Measurements from ENCODE around the gene DDX27. TPM values are rescaled to one million over a fixed set of nuclear protein-coding genes. Genes with fewer than 3 reads are reported as not detected.
A peak's percentile ranks its signal among the peaks of the same experiment; 100 is the strongest.

The DDX27 gene
- total and polyA plus RNA-seq, 9 of the 15 experiments (the other 6 are each of a cell fraction or from before 2014, with no cell fraction given), result 17.9 to 79.3 (median 57.0) TPM

DNA sequence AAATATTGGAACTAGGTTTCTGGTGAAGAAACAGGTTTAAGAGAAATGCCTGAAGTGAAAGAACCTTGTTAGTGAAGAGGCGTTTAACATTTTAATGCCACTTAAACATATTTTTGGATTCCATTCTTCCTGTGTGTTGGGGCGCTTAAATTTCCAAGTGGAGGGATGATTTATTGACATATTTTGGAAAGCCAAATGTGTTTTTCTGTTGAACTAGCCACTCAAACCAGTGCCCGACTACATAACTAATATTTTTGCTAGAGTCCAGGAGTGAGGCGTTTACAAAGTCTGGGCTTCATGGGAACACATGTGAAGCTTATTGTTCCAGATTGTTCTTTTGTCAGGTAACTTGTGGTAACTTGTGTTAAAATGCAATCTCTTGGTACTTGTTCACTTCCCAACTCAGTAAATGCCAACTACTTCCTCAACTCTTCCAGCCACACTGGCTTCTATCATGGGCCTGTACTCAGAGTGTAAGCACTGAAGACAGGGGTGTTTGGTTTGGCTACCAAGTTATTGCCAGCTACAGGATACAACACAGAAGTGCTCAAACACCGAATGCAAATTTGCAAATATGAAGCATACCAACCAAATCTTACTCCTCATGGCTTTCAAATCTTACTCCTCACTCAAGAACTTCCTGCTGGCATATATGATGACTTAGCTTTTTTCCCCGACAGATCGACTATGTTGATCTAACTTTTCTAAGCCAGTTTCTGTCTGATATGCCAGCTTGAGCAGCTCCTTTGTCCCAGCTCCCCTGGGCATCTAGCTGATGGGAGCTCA is 60.7 kb downstream of the DDX27 start (continued):
- TF ChIP-seq NFE2 (IDR thresholded peaks at IDR 0.05; ENCODE audit: low read depth), result peak; percentile 61; the same call in 1 of the 2 replicates
- peak; percentile 30; the same call in 1 of the 2 replicates for TF ChIP-seq ELF1 (tag; IDR thresholded peaks at IDR 0.05)
- TF ChIP-seq TCF15 (CRISPR knock-in tag; IDR thresholded peaks at IDR 0.05), result no peak
- peak; percentile 34; the same call in 1 of the 2 replicates for TF ChIP-seq MXI1 (IDR thresholded peaks at IDR 0.05; ENCODE audit: low read depth, low read length)
- TF ChIP-seq HNRNPUL1 (IDR thresholded peaks at IDR 0.05; ENCODE audit: low read length), result peak; percentile 70; the same call in 1 of the 2 replicates
- no peak for TF ChIP-seq NR2F6 (CRISPR knock-in tag; IDR thresholded peaks at IDR 0.05)
- TF ChIP-seq RBFOX2 (IDR thresholded peaks at IDR 0.05; ENCODE audit: low read depth, low read length), result peak; percentile 73
- peak; percentile 89 for TF ChIP-seq MAFK (IDR thresholded peaks at IDR 0.05; ENCODE audit: low read length)
- TF ChIP-seq POLR2AphosphoS2 (IDR thresholded peaks at IDR 0.05; ENCODE audit: low read length), result 0 out of 2 replicates have a peak, but pooled peaks have one; percentile 42
- no peak for TF ChIP-seq U2AF2 (optimal IDR thresholded peaks at IDR 0.05; ENCODE audit: low read depth, low read length)
- TF ChIP-seq, protein P1, sequence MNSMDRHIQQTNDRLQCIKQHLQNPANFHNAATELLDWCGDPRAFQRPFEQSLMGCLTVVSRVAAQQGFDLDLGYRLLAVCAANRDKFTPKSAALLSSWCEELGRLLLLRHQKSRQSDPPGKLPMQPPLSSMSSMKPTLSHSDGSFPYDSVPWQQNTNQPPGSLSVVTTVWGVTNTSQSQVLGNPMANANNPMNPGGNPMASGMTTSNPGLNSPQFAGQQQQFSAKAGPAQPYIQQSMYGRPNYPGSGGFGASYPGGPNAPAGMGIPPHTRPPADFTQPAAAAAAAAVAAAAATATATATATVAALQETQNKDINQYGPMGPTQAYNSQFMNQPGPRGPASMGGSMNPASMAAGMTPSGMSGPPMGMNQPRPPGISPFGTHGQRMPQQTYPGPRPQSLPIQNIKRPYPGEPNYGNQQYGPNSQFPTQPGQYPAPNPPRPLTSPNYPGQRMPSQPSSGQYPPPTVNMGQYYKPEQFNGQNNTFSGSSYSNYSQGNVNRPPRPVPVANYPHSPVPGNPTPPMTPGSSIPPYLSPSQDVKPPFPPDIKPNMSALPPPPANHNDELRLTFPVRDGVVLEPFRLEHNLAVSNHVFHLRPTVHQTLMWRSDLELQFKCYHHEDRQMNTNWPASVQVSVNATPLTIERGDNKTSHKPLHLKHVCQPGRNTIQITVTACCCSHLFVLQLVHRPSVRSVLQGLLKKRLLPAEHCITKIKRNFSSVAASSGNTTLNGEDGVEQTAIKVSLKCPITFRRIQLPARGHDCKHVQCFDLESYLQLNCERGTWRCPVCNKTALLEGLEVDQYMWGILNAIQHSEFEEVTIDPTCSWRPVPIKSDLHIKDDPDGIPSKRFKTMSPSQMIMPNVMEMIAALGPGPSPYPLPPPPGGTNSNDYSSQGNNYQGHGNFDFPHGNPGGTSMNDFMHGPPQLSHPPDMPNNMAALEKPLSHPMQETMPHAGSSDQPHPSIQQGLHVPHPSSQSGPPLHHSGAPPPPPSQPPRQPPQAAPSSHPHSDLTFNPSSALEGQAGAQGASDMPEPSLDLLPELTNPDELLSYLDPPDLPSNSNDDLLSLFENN (IDR thresholded peaks at IDR 0.05; ENCODE audit: low read depth in 2 of 2, low read length in 2 of 2), result no peak
- peak; percentile 93 for TF ChIP-seq MAFF (IDR thresholded peaks at IDR 0.05; ENCODE audit: low read length)
- 0 out of 2 replicates have a peak, but pooled peaks have one; percentile 33 for TF ChIP-seq SMARCA4 (IDR thresholded peaks at IDR 0.05)
- peak; percentile 94 for TF ChIP-seq HNRNPL (IDR thresholded peaks at IDR 0.05; ENCODE audit: low read depth, low read length)
- TF ChIP-seq ARID1B (IDR thresholded peaks at IDR 0.05), result no peak
- no peak for TF ChIP-seq GABPB2 (CRISPR knock-in tag; conservative IDR thresholded peaks at IDR 0.05)
- peak; percentile 25; the same call in 1 of the 2 replicates for TF ChIP-seq POLR2A (conservative IDR thresholded peaks at IDR 0.05)
- TF ChIP-seq THRAP3 (IDR thresholded peaks at IDR 0.05; ENCODE audit: borderline replicate concordance), result 0 out of 2 replicates have a peak, but pooled peaks have one; percentile 19
- TF ChIP-seq KAT8 (IDR thresholded peaks at IDR 0.05; ENCODE audit: low read depth), result no peak
- peak in 1 of 2 experiments; percentile 41; a peak in 1 of 4 replicates for TF ChIP-seq HDAC1 (IDR thresholded peaks at IDR 0.05)
- TF ChIP-seq CREBBP (IDR thresholded peaks at IDR 0.05; ENCODE audit: low read depth, low read length), result no peak
- no peak for TF ChIP-seq NBN (IDR thresholded peaks at IDR 0.05; ENCODE audit: low read depth)
- TF ChIP-seq, protein P2, sequence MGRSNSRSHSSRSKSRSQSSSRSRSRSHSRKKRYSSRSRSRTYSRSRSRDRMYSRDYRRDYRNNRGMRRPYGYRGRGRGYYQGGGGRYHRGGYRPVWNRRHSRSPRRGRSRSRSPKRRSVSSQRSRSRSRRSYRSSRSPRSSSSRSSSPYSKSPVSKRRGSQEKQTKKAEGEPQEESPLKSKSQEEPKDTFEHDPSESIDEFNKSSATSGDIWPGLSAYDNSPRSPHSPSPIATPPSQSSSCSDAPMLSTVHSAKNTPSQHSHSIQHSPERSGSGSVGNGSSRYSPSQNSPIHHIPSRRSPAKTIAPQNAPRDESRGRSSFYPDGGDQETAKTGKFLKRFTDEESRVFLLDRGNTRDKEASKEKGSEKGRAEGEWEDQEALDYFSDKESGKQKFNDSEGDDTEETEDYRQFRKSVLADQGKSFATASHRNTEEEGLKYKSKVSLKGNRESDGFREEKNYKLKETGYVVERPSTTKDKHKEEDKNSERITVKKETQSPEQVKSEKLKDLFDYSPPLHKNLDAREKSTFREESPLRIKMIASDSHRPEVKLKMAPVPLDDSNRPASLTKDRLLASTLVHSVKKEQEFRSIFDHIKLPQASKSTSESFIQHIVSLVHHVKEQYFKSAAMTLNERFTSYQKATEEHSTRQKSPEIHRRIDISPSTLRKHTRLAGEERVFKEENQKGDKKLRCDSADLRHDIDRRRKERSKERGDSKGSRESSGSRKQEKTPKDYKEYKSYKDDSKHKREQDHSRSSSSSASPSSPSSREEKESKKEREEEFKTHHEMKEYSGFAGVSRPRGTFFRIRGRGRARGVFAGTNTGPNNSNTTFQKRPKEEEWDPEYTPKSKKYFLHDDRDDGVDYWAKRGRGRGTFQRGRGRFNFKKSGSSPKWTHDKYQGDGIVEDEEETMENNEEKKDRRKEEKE (IDR thresholded peaks at IDR 0.05; ENCODE audit: borderline replicate concordance in 1 of 2, control insufficient read depth in 1 of 2, low read depth in 2 of 2, low read length in 1 of 2), result peak in 1 of 2 experiments; percentile 36; a peak in 1 of 4 replicates
